ENCODE data around the gene SYS1. TPM values are rescaled to one million over a fixed set of nuclear protein-coding genes. Genes with fewer than 3 reads are reported as not detected.
A peak's percentile ranks its signal among the peaks of the same experiment; 100 is the strongest.

Gene SYS1
- total and polyA plus RNA-seq, 2 experiments from 2014 or later: 20.0 to 28.0 TPM

GRCh38 chr20:45359406-45360148 lies 3.4 kb upstream of the SYS1 start:
- H3K27ac ChIP-seq: peak overlapping the region; percentile 87
- TF ChIP-seq CTCF (IDR thresholded peaks at IDR 0.05; ENCODE audit: low read depth, low read length): no peak
- H3K9me3 ChIP-seq (ENCODE audit: low read depth): no peaks in the 10 kb centered on the region
- H3K4me3 ChIP-seq: no peak overlapping the region
- peak in 1 of 2 donors; percentile 89 for DNase-seq (ENCODE audit: low read depth in 1 of 2, low spot score in 1 of 2)
- no peaks in the 10 kb centered on the region for H3K36me3 ChIP-seq
- peaks cover 20% of the 10 kb centered on the region for H3K4me1 ChIP-seq (ENCODE audit: low read depth)
- no peaks in the 10 kb centered on the region for H3K27me3 ChIP-seq

- TF ChIP-seq CTCF (IDR thresholded peaks at IDR 0.05; ENCODE audit: low read depth, low read length): no peak
- Histone ChIP-seq H3K4me3 (no peak overlapping the region), H3K27me3 (no peaks in the 10 kb centered on the region), H3K9me3 (ENCODE audit: low read depth) (no peaks in the 10 kb centered on the region), H3K4me1 (ENCODE audit: low read depth) (peaks cover 20% of the 10 kb centered on the region), H3K27ac (no peak overlapping the region), H3K36me3 (peaks cover 3% of the 10 kb centered on the region)
- no peak for DNase-seq (ENCODE audit: low read depth in 1 of 2, low spot score in 1 of 2)
Observed at GRCh38 chr20:45361793-45362192, 1.2 kb upstream of the SYS1 start.

- no peak for DNase-seq (ENCODE audit: low read depth in 1 of 2, low spot score in 1 of 2)
- peaks cover 6% of the 10 kb centered on the region for H3K36me3 ChIP-seq
- H3K27me3 ChIP-seq: no peaks in the 10 kb centered on the region
- peak overlapping the region; percentile 71 for H3K4me3 ChIP-seq
- no peaks in the 10 kb centered on the region for H3K9me3 ChIP-seq (ENCODE audit: low read depth)
- TF ChIP-seq CTCF (IDR thresholded peaks at IDR 0.05; ENCODE audit: low read depth, low read length): no peak
- peaks cover 6% of the 10 kb centered on the region for H3K4me1 ChIP-seq (ENCODE audit: low read depth)
- peak overlapping the region; percentile 94 for H3K27ac ChIP-seq
Observed at GRCh38 chr20:45363611-45364492, 896 bp downstream of the SYS1 start.

GRCh38 chr20:45365444-45365970 lies 2.6 kb downstream of the SYS1 start:
- Histone ChIP-seq H3K27me3 (no peaks in the 10 kb centered on the region), H3K4me3 (no peak overlapping the region), H3K4me1 (ENCODE audit: low read depth) (no peaks in the 10 kb centered on the region), H3K36me3 (peaks cover 6% of the 10 kb centered on the region), H3K9me3 (ENCODE audit: low read depth) (no peaks in the 10 kb centered on the region), H3K27ac (no peak overlapping the region)
- TF ChIP-seq CTCF (IDR thresholded peaks at IDR 0.05; ENCODE audit: low read depth, low read length): no peak
- DNase-seq (ENCODE audit: low read depth in 1 of 2, low spot score in 1 of 2): no peak

- peaks cover 6% of the 10 kb centered on the region for H3K36me3 ChIP-seq
Observed at GRCh38 chr20:45366192-45366591, 3.2 kb downstream of the SYS1 start.

More at GRCh38 chr20:45366192-45366591, 3.2 kb downstream of the SYS1 start:
- Histone ChIP-seq H3K27me3 (no peaks in the 10 kb centered on the region), H3K27ac (no peak overlapping the region), H3K9me3 (ENCODE audit: low read depth) (no peaks in the 10 kb centered on the region), H3K4me3 (no peak overlapping the region), H3K4me1 (ENCODE audit: low read depth) (no peaks in the 10 kb centered on the region)
- no peak for DNase-seq (ENCODE audit: low read depth in 1 of 2, low spot score in 1 of 2)
- TF ChIP-seq CTCF (IDR thresholded peaks at IDR 0.05; ENCODE audit: low read depth, low read length): no peak

All from cardiac muscle cell (in vitro differentiated cells and primary cell).